Measurements from ENCODE around the gene EDARADD. TPM values are rescaled to one million over a fixed set of nuclear protein-coding genes. Genes with fewer than 3 reads are reported as not detected.

Gene EDARADD
- total and polyA plus RNA-seq, 2 of the 13 experiments (the other 11 are each of a cell fraction or from before 2014, with no cell fraction given) = 0.03 TPM; not detected in 1

DNA sequence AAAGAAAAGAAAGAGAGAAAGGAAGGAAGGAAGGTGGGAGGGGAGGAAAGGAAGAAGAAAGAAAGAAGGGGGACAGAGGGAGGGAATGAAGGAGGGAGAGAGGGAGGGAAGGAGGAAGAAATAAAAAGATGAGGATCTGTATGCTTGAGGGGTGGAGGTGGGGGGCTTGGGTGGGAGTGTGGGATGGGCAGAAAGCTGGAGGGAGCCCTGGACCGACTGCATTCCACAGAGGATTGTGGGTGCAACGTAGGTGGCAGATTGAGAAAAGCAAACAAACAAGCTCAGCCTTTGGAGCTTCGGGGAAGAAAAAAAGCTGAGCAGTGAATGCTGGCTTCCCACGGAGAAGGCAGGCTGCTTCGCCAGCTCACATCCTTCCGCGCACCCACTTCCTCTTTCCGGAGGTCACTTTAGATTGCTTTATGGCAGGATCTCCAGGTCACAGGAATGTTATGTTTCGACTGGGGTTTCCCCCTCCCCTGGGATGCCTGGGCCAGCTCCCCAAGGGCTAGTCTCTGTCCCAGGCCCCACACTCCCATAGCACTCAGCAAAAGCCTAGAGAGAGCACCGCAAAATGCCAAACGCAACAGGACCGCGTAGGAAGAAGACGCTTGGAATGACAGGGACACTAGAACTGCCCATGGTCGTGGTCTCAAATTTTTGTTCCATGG is 109.0 kb downstream of the EDARADD start (continued):
- TF ChIP-seq ZIK1 (CRISPR knock-in tag; IDR thresholded peaks at IDR 0.05; ENCODE audit: borderline replicate concordance, low read depth) = no peak
- TF ChIP-seq MAZ (IDR thresholded peaks at IDR 0.05; ENCODE audit: borderline replicate concordance, low read depth, low read length) = no peak
- peak; percentile 21; the same call in 1 of the 2 replicates for TF ChIP-seq MAZ (CRISPR knock-in tag; IDR thresholded peaks at IDR 0.05; ENCODE audit: low read depth)
- no peak for TF ChIP-seq NCOA5 (CRISPR knock-in tag; IDR thresholded peaks at IDR 0.05)
- no peak for TF ChIP-seq ZNF460 (CRISPR knock-in tag; IDR thresholded peaks at IDR 0.05; ENCODE audit: borderline replicate concordance)
- TF ChIP-seq ZFP36 (IDR thresholded peaks at IDR 0.05; ENCODE audit: borderline replicate concordance, low read depth, low read length, partially characterized antibody) = no peak
- no peak for TF ChIP-seq ZNF839 (CRISPR knock-in tag; IDR thresholded peaks at IDR 0.05; ENCODE audit: borderline replicate concordance)
- TF ChIP-seq HBP1 (CRISPR knock-in tag; IDR thresholded peaks at IDR 0.05; ENCODE audit: low read depth) = 0 out of 2 replicates have a peak, but pooled peaks have one; percentile 7
- TF ChIP-seq ZNF501 (CRISPR knock-in tag; IDR thresholded peaks at IDR 0.05) = peak; percentile 61; the same call in 1 of the 2 replicates
- no peak for TF ChIP-seq ZNF496 (CRISPR knock-in tag; IDR thresholded peaks at IDR 0.05; ENCODE audit: insufficient replicate concordance)
- TF ChIP-seq MIER2 (CRISPR knock-in tag; IDR thresholded peaks at IDR 0.05) = peak; percentile 38; the same call in 1 of the 2 replicates
- TF ChIP-seq KLF16 (CRISPR knock-in tag; IDR thresholded peaks at IDR 0.05) = peak in 1 of 2 experiments; percentile 54; a peak in 1 of 4 replicates
- TF ChIP-seq PITX1 (CRISPR knock-in tag; IDR thresholded peaks at IDR 0.05) = peak; percentile 43
- 0 out of 2 replicates have a peak, but pooled peaks have one; percentile 50 for TF ChIP-seq ZNF430 (CRISPR knock-in tag; IDR thresholded peaks at IDR 0.05)
- no peak for TF ChIP-seq RORA (CRISPR knock-in tag; IDR thresholded peaks at IDR 0.05)
- peak; percentile 45; the same call in 1 of the 2 replicates for TF ChIP-seq ZNF274 (CRISPR knock-in tag; IDR thresholded peaks at IDR 0.05)
- TF ChIP-seq GATA4 (IDR thresholded peaks at IDR 0.05; ENCODE audit: borderline replicate concordance, low read depth) = 0 out of 2 replicates have a peak, but pooled peaks have one; percentile 53
- no peak for TF ChIP-seq ZKSCAN1 (IDR thresholded peaks at IDR 0.05; ENCODE audit: low read length)
- TF ChIP-seq, protein P1, sequence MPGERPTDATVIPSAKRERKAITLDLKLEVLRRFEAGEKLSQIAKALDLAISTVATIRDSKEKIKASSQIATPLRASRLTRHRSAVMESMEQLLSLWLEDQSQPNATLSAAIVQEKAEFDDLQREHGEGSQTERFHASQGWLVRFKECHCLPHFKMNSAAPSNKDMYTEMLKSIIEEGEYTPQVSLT (CRISPR knock-in tag; IDR thresholded peaks at IDR 0.05; ENCODE audit: borderline replicate concordance, low read depth) = no peak
- no peak for TF ChIP-seq ZNF670 (CRISPR knock-in tag; IDR thresholded peaks at IDR 0.05; ENCODE audit: borderline replicate concordance)
- TF ChIP-seq CHCHD3 (CRISPR knock-in tag; IDR thresholded peaks at IDR 0.05) = no peak
- TF ChIP-seq, protein P2, sequence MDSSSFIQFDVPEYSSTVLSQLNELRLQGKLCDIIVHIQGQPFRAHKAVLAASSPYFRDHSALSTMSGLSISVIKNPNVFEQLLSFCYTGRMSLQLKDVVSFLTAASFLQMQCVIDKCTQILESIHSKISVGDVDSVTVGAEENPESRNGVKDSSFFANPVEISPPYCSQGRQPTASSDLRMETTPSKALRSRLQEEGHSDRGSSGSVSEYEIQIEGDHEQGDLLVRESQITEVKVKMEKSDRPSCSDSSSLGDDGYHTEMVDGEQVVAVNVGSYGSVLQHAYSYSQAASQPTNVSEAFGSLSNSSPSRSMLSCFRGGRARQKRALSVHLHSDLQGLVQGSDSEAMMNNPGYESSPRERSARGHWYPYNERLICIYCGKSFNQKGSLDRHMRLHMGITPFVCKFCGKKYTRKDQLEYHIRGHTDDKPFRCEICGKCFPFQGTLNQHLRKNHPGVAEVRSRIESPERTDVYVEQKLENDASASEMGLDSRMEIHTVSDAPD (CRISPR knock-in tag; IDR thresholded peaks at IDR 0.05) = no peak
- 0 out of 2 replicates have a peak, but pooled peaks have one; percentile 23 for TF ChIP-seq KDM6A (CRISPR knock-in tag; IDR thresholded peaks at IDR 0.05; ENCODE audit: low read depth)
- peak; percentile 51; the same call in 1 of the 2 replicates for TF ChIP-seq KDM3A (CRISPR knock-in tag; IDR thresholded peaks at IDR 0.05; ENCODE audit: low read depth)
- no peak for TF ChIP-seq SRF (IDR thresholded peaks at IDR 0.05; ENCODE audit: low read depth, low read length)
- no peak for TF ChIP-seq MAFG (CRISPR knock-in tag; IDR thresholded peaks at IDR 0.05)

Data from HepG2 (cell line).